ENCODE measurements around the gene ICAM2. TPM values are rescaled to one million over a fixed set of nuclear protein-coding genes. Genes with fewer than 3 reads are reported as not detected.
"Not testable (repeated sequence)": the region's sequence is repeated elsewhere in the genome, so short reads cannot be mapped to it uniquely, and the experiment has no call there.

The ICAM2 gene
- total RNA-seq, 1 donor from 2014 or later: 2.0 TPM

- peak; percentile 71 for DNase-seq (ENCODE audit: low read depth)
Measured at GRCh38 chr17:63998050-63998720, 22.2 kb downstream of the ICAM2 start, which contains the start of gene PRR29. Gene PRR29 (plus strand): TSS chr17:63998351. CDS start chr17:63998365, 14 bp downstream.

GRCh38 chr17:63997341-63998048 is 22.9 kb downstream of the ICAM2 start:
- DNase-seq (ENCODE audit: low read depth): no peak

- DNase-seq (ENCODE audit: low read depth): no peak
Measured at GRCh38 chr17:63996430-63997182, 23.8 kb downstream of the ICAM2 start.

- DNase-seq (ENCODE audit: low read depth): no peak
Measured at GRCh38 chr17:63995626-63996025, 24.8 kb downstream of the ICAM2 start.

- no peak for DNase-seq (ENCODE audit: low read depth)
Measured at GRCh38 chr17:63993368-63993985, 27.0 kb downstream of the ICAM2 start.

- DNase-seq (ENCODE audit: low read depth): no peak
Measured at GRCh38 chr17:63991611-63992010, 28.8 kb downstream of the ICAM2 start.

GRCh38 chr17:63989622-63990345 is 30.6 kb downstream of the ICAM2 start:
- no peak for DNase-seq (ENCODE audit: low read depth)

GRCh38 chr17:63988741-63989621 is 31.5 kb downstream of the ICAM2 start:
- DNase-seq (ENCODE audit: low read depth): peak; percentile 71

GRCh38 chr17:63988127-63988478 is 32.3 kb downstream of the ICAM2 start:
- peak; percentile 49 for DNase-seq (ENCODE audit: low read depth)

GRCh38 chr17:63987221-63988126 is 33.0 kb downstream of the ICAM2 start:
- no peak for DNase-seq (ENCODE audit: low read depth)

GRCh38 chr17:63986821-63987220 is 33.6 kb downstream of the ICAM2 start:
- no peak for DNase-seq (ENCODE audit: low read depth)

GRCh38 chr17:63985387-63986140 is 34.9 kb downstream of the ICAM2 start:
- DNase-seq (ENCODE audit: low read depth): peak; percentile 58

GRCh38 chr17:63984651-63985386 is 35.6 kb downstream of the ICAM2 start:
- peak; percentile 91 for DNase-seq (ENCODE audit: low read depth)

- DNase-seq (ENCODE audit: low read depth): peak; percentile 92
Measured at GRCh38 chr17:63984236-63984635, 36.2 kb downstream of the ICAM2 start.

- DNase-seq (ENCODE audit: low read depth): no peak
Measured at GRCh38 chr17:63983320-63983719, 37.1 kb downstream of the ICAM2 start.

GRCh38 chr17:63982641-63983040 is 37.8 kb downstream of the ICAM2 start:
- DNase-seq (ENCODE audit: low read depth): not testable (repeated sequence)

All from myocyte (in vitro differentiated cells).